HG02970 (cell line): ENCODE measurements around the gene KRTAP19-1.
"Not testable (repeated sequence)": the region's sequence is repeated elsewhere in the genome, so short reads cannot be mapped to it uniquely, and the experiment has no call there.

Experiments used
- ATAC-seq: cut with Tn5 transposase; IDR thresholded peaks from one replicate; pipeline ENCODE4 v1.9.1; 2021; ENCODE audit warnings: mild to moderate bottlenecking, moderate library complexity, moderate number of reproducible peaks; ENCODE audit not compliant: unreplicated experiment, low FRiP score

The KRTAP19-1 gene

GRCh38 chr21:30480145-30480544 is at the start of gene KRTAP19-1:
KRTAP19-1 (minus strand) TSS chr21:30480367; CDS start chr21:30480317, 50 bp downstream.
- ATAC-seq: no peak

GRCh38 chr21:30518876-30519275 is 38.7 kb upstream of the KRTAP19-1 start:
- no peak for ATAC-seq

GRCh38 chr21:30515681-30516080 is 35.5 kb upstream of the KRTAP19-1 start:
- no peak for ATAC-seq

- ATAC-seq: not testable (repeated sequence)
These were observed 25.5 kb upstream of the KRTAP19-1 start for GRCh38 chr21:30505621-30506205.

GRCh38 chr21:30502041-30502440 is 21.9 kb upstream of the KRTAP19-1 start, which contains the start of gene KRTAP19-5:
KRTAP19-5 (minus strand) TSS chr21:30502141; CDS start chr21:30502090, 51 bp downstream.
- no peak for ATAC-seq

- no peak for ATAC-seq
These were observed 16.9 kb upstream of the KRTAP19-1 start, which contains the start of gene KRTAP19-4 for GRCh38 chr21:30497065-30497464. KRTAP19-4 (minus strand) TSS chr21:30497165; CDS start chr21:30497110, 55 bp downstream.

- no peak for ATAC-seq
These were observed 11.8 kb upstream of the KRTAP19-1 start, which contains the start of gene KRTAP19-3 for GRCh38 chr21:30491963-30492428. KRTAP19-3 (minus strand) TSS chr21:30492013; CDS start chr21:30491957, 56 bp downstream.

GRCh38 chr21:30487336-30487735 is 7.2 kb upstream of the KRTAP19-1 start, which contains the start of gene KRTAP19-2:
KRTAP19-2 (minus strand) TSS chr21:30487436; CDS start chr21:30487348, 88 bp downstream.
- ATAC-seq: no peak

- ATAC-seq: no peak
These were observed 6.0 kb upstream of the KRTAP19-1 start for GRCh38 chr21:30486180-30486579.

- ATAC-seq: no peak
These were observed 2.0 kb upstream of the KRTAP19-1 start for GRCh38 chr21:30482130-30482529.

- no peak for ATAC-seq
These were observed 908 bp downstream of the KRTAP19-1 start for GRCh38 chr21:30479259-30479658.

GRCh38 chr21:30478004-30478403 is 2.2 kb downstream of the KRTAP19-1 start:
- ATAC-seq: no peak

GRCh38 chr21:30468900-30469714 is 11.1 kb downstream of the KRTAP19-1 start:
- no peak for ATAC-seq

- no peak for ATAC-seq
These were observed 16.5 kb downstream of the KRTAP19-1 start for GRCh38 chr21:30463713-30464112.

GRCh38 chr21:30448514-30448913 is 31.7 kb downstream of the KRTAP19-1 start:
- ATAC-seq: no peak

GRCh38 chr21:30447056-30447455 is 33.1 kb downstream of the KRTAP19-1 start:
- ATAC-seq: no peak

GRCh38 chr21:30444204-30444603 is 36.0 kb downstream of the KRTAP19-1 start:
- ATAC-seq: no peak

GRCh38 chr21:30443226-30443625 is 36.9 kb downstream of the KRTAP19-1 start:
- ATAC-seq: no peak

- no peak for ATAC-seq
These were observed 40.2 kb downstream of the KRTAP19-1 start, which contains the start of gene KRTAP15-1 for GRCh38 chr21:30439975-30440374. KRTAP15-1 (plus strand) TSS chr21:30440275; CDS start chr21:30440328, 53 bp downstream.

GRCh38 chr21:30437010-30437565 is 43.1 kb downstream of the KRTAP19-1 start:
- no peak for ATAC-seq
